Ishikawa (cell line): ENCODE results near the gene KLF13.

Experiments
- RAD21 ChIP-seq: IDR thresholded peaks from 2 replicates; pipeline ENCODE4 v1.6.1; 2012; ENCODE audit warnings: low read depth
- TF ChIP-seq, protein P1 (sequence below): IDR thresholded peaks from 2 replicates; pipeline ENCODE4 v1.6.1; 2012
- TF ChIP-seq, protein P2 (sequence below): IDR thresholded peaks from 2 replicates; pipeline ENCODE4 v1.6.1; 2012; ENCODE audit warnings: low read depth, mild to moderate bottlenecking

DNA sequence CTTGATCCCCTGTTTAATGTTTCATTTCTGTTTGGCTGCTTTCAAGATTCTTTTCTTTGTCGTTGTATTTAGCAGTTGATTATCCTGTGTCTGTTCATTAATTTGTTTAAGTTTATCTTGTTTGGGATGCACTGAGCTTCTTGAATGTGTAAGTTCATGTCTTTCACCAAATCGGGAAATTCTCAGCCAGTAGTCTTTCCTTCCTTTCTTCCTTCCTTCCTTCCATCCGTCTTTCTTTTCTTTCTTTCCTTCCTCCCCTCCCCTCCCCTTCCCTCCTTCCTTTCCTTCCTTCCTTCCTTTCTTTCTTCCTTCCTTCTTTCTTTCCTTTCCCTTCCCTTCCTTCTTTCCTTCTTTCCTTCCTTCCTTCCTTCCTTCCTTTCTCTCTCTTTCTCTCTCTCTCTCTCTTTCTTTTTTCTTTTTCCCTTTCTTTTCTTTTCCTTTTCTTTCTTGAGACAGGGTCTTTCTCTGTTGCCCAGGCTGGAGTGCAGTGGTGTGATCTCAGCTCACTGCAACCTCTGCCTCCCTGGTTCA, 35.5 kb upstream of the KLF13 start:
- TF ChIP-seq, protein P1, sequence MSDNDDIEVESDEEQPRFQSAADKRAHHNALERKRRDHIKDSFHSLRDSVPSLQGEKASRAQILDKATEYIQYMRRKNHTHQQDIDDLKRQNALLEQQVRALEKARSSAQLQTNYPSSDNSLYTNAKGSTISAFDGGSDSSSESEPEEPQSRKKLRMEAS = no peak
- TF ChIP-seq, protein P2, sequence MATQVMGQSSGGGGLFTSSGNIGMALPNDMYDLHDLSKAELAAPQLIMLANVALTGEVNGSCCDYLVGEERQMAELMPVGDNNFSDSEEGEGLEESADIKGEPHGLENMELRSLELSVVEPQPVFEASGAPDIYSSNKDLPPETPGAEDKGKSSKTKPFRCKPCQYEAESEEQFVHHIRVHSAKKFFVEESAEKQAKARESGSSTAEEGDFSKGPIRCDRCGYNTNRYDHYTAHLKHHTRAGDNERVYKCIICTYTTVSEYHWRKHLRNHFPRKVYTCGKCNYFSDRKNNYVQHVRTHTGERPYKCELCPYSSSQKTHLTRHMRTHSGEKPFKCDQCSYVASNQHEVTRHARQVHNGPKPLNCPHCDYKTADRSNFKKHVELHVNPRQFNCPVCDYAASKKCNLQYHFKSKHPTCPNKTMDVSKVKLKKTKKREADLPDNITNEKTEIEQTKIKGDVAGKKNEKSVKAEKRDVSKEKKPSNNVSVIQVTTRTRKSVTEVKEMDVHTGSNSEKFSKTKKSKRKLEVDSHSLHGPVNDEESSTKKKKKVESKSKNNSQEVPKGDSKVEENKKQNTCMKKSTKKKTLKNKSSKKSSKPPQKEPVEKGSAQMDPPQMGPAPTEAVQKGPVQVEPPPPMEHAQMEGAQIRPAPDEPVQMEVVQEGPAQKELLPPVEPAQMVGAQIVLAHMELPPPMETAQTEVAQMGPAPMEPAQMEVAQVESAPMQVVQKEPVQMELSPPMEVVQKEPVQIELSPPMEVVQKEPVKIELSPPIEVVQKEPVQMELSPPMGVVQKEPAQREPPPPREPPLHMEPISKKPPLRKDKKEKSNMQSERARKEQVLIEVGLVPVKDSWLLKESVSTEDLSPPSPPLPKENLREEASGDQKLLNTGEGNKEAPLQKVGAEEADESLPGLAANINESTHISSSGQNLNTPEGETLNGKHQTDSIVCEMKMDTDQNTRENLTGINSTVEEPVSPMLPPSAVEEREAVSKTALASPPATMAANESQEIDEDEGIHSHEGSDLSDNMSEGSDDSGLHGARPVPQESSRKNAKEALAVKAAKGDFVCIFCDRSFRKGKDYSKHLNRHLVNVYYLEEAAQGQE = no peak
- no peak for TF ChIP-seq RAD21
